Measurements from ENCODE around the gene TMED6.

Gene TMED6

DNA sequence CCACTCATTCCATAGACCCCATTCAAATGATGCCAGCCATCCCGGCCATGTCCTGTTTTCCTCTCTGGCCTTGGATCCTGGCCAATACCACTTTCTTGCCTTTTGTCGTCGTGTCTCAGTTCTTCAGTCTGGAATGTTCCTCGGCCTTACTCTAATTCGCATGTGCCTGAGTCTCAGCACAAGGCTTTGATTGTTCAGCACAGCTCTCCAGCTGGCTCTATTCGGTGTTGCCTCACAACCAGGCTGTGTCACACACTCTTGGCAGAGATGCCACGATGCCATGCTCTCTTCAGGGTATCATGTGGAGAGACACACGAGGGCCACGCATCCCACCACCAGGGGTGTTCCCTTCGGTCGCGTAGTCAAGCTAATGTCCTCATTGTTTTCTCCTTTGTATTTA is 42.3 kb downstream of the TMED6 start:
- ChIA-PET CTCF (no interaction called here), POLR2A (no interaction called here)
- no peak for DNase-seq (ENCODE audit: extremely low spot score)
- no peak for TF ChIP-seq ELF4 (IDR thresholded peaks at IDR 0.05)
- TF ChIP-seq, protein P1, sequence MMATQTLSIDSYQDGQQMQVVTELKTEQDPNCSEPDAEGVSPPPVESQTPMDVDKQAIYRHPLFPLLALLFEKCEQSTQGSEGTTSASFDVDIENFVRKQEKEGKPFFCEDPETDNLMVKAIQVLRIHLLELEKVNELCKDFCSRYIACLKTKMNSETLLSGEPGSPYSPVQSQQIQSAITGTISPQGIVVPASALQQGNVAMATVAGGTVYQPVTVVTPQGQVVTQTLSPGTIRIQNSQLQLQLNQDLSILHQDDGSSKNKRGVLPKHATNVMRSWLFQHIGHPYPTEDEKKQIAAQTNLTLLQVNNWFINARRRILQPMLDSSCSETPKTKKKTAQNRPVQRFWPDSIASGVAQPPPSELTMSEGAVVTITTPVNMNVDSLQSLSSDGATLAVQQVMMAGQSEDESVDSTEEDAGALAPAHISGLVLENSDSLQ (IDR thresholded peaks at IDR 0.05) = no peak
- TF ChIP-seq L3MBTL2 (conservative IDR thresholded peaks at IDR 0.05) = no peak
- no peak for TF ChIP-seq SUZ12 (IDR thresholded peaks at IDR 0.05)
- no peak for TF ChIP-seq ARNT (IDR thresholded peaks at IDR 0.05)
- no peak for TF ChIP-seq FOXM1 (IDR thresholded peaks at IDR 0.05; ENCODE audit: borderline replicate concordance)
- TF ChIP-seq LEF1 (IDR thresholded peaks at IDR 0.05; ENCODE audit: borderline replicate concordance) = no peak
- TF ChIP-seq ZNF384 (IDR thresholded peaks at IDR 0.05) = no peak
- TF ChIP-seq FOXA1 (IDR thresholded peaks at IDR 0.05) = no peak
- TF ChIP-seq NFRKB (IDR thresholded peaks at IDR 0.05) = no peak
- no peak for TF ChIP-seq HDGF (IDR thresholded peaks at IDR 0.05; ENCODE audit: borderline replicate concordance)
- no peak for TF ChIP-seq TARDBP (IDR thresholded peaks at IDR 0.05)
- no peak for TF ChIP-seq CTBP1 (IDR thresholded peaks at IDR 0.05; ENCODE audit: borderline replicate concordance)
- no peak for TF ChIP-seq BHLHE40 (IDR thresholded peaks at IDR 0.05; ENCODE audit: borderline replicate concordance)

DNA sequence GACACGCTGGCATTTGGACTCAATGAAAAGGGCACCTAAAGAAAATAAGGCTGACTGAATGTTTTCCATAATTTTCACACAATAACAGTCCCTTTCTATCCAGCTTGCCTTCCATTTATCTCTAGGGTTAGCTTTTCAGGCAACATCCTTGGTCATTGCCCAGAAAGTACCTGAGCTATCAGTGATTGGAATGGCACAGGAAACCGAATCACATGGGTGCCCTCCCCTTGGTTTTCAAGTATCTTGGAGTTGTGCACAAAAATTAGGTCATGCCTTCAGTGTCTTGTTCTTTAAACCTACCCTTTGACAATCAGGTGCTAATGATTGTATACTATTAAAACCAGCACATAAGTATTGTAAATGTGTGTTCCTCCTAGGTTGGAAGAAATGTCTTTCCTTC is 43.7 kb downstream of the TMED6 start:
- ChIA-PET CTCF (no interaction called here), POLR2A (no interaction called here)
- no peak for TF ChIP-seq FOXM1 (IDR thresholded peaks at IDR 0.05; ENCODE audit: borderline replicate concordance)
- no peak for TF ChIP-seq LEF1 (IDR thresholded peaks at IDR 0.05; ENCODE audit: borderline replicate concordance)
- no peak for TF ChIP-seq NFRKB (IDR thresholded peaks at IDR 0.05)
- TF ChIP-seq HDGF (IDR thresholded peaks at IDR 0.05; ENCODE audit: borderline replicate concordance) = no peak
- no peak for DNase-seq (ENCODE audit: extremely low spot score)

DNA sequence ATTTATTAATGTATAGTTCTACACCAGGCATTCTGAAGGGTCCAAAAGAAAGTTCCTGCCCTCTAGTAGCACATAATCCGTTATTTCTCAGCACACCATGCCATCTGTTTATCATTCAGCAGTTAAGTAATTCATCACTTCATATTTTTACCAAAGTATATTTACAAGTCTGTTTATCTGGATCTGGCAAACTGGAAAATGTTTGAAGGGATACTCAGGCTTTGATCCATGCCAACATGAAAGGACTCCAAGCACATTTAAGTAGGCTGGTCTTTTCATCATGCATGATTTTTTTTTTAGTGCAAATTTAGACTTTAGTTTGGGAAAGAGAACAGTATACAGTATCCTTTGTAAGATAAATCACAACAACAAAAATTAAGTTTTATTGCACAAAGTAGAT is 44.5 kb downstream of the TMED6 start:
- no peak for TF ChIP-seq NFRKB (IDR thresholded peaks at IDR 0.05)
- no peak for TF ChIP-seq LEF1 (IDR thresholded peaks at IDR 0.05; ENCODE audit: borderline replicate concordance)
- no peak for TF ChIP-seq HDGF (IDR thresholded peaks at IDR 0.05; ENCODE audit: borderline replicate concordance)
- no peak for TF ChIP-seq ARNT (IDR thresholded peaks at IDR 0.05)
- TF ChIP-seq ZNF384 (IDR thresholded peaks at IDR 0.05) = no peak
- no peak for TF ChIP-seq TARDBP (IDR thresholded peaks at IDR 0.05)
- TF ChIP-seq FOXM1 (IDR thresholded peaks at IDR 0.05; ENCODE audit: borderline replicate concordance) = no peak
- no peak for TF ChIP-seq FOXK2 (IDR thresholded peaks at IDR 0.05)
- no peak for TF ChIP-seq ELF4 (IDR thresholded peaks at IDR 0.05)
- no peak for TF ChIP-seq L3MBTL2 (conservative IDR thresholded peaks at IDR 0.05)
- no peak for TF ChIP-seq SP1 (IDR thresholded peaks at IDR 0.05)
- ChIA-PET CTCF (no interaction called here), POLR2A (no interaction called here)
- no peak for DNase-seq (ENCODE audit: extremely low spot score)

DNA sequence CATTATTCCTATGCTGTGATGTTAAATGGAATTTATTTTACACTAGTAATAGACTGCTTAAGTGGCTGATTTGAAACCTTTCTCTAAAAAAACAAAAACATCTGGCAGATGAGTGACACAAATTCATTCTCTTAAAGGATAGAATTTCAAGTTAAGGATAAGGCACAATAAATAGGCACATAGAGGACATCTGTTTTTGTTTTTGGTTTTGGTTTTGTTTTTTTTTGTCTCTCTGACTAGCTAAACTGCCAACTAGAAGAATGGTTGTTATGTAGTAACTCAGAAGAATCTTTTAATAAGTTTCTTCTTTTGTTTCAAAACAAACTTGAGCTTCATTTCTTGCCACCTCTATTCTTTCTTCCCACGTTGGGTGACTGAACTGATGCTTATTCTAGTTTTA is 45.6 kb downstream of the TMED6 start:
- no peak for TF ChIP-seq ARNT (IDR thresholded peaks at IDR 0.05)
- no peak for TF ChIP-seq ZNF384 (IDR thresholded peaks at IDR 0.05)
- no peak for TF ChIP-seq FOXA1 (IDR thresholded peaks at IDR 0.05)
- ChIA-PET CTCF (no interaction called here), POLR2A (no interaction called here)
- no peak for DNase-seq (ENCODE audit: extremely low spot score)

DNA sequence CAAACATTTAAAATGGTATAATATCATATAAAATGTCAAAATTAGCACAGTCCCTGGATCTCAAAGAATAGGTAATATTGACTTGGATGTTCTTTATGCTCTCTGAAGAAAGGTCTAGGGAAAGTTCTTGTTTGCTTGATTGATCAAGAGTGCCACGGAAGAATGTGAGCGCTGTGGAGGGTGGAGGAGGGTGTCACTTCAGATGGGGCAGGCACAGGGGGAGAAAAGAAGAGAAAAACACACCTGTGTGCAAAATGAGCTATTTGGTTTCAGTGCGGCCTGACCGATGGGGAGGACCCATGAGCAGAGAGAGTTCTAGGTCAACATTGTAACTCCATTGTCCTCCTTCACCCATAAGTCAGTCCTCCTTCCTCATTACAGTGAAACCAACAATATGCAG is 49.3 kb downstream of the TMED6 start:
- CTCF ChIA-PET = no interaction called here
- POLR2A ChIA-PET = no interaction called here
- DNase-seq (ENCODE audit: extremely low spot score) = no peak
- TF ChIP-seq SP1 (IDR thresholded peaks at IDR 0.05) (no peak), BHLHE40 (IDR thresholded peaks at IDR 0.05; ENCODE audit: borderline replicate concordance) (no peak), TARDBP (IDR thresholded peaks at IDR 0.05) (no peak), ELF4 (IDR thresholded peaks at IDR 0.05) (no peak), ARNT (IDR thresholded peaks at IDR 0.05) (no peak), FOXK2 (IDR thresholded peaks at IDR 0.05) (no peak), L3MBTL2 (conservative IDR thresholded peaks at IDR 0.05) (no peak)

DNA sequence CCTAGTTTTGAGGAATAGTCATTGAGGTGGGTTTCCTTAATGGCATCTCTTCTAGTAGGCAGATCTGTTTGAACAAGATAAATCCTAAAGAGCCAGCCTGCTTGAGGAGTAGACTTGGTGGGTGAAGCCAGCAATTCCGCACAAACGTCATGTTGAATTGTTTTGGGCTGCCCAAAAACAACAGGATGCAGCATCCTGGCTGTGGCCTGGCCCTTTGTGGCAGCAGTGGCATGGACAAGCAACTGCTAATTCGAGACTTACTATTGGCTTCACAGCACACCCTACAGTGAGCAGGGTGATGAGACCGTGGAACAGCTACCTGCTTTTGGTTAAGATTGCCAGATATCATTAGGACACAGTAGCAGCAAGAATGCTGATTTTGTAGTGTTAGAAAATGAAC is 49.7 kb downstream of the TMED6 start:
- TF ChIP-seq FOXM1 (IDR thresholded peaks at IDR 0.05; ENCODE audit: borderline replicate concordance) (no peak), BHLHE40 (IDR thresholded peaks at IDR 0.05; ENCODE audit: borderline replicate concordance) (no peak), SUZ12 (IDR thresholded peaks at IDR 0.05) (no peak), FOXK2 (IDR thresholded peaks at IDR 0.05) (no peak), LEF1 (IDR thresholded peaks at IDR 0.05; ENCODE audit: borderline replicate concordance) (no peak), L3MBTL2 (conservative IDR thresholded peaks at IDR 0.05) (no peak)
- TF ChIP-seq, protein P1 (IDR thresholded peaks at IDR 0.05) = no peak
- ChIA-PET CTCF (interaction anchor here (0.7 kb wide), 1 partner anchor 112 kb away, joined by 3 read pairs; no protein-coding TSS in a partner anchor), POLR2A (no interaction called here)
- DNase-seq (ENCODE audit: extremely low spot score) = no peak

DNA sequence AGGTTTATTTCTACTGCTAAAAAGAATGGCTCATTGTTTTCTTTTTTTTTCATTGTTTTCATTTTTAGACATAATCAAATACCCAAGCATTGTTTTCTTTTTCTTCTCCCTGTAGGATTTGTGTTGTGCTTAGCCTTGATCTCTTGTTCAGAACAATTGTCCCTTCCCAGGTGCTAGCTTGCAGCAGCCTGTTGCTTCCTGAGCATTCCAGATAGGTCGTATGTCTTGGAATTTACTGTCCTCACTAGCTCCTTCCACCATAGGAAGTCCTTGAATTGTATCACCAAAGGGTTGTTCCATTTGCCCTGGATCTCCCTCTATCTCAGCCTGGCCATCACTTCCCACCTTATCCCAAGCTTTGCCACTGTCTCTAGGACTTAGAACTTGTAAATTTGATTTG is 50.4 kb downstream of the TMED6 start:
- ChIA-PET POLR2A (no interaction called here), CTCF (interaction anchor here (0.7 kb wide), 1 partner anchor 111 kb away, joined by 3 read pairs; no protein-coding TSS in a partner anchor)
- no peak for DNase-seq (ENCODE audit: extremely low spot score)
- TF ChIP-seq FOXA1 (IDR thresholded peaks at IDR 0.05) = no peak
- TF ChIP-seq BHLHE40 (IDR thresholded peaks at IDR 0.05; ENCODE audit: borderline replicate concordance) = no peak
- TF ChIP-seq SUZ12 (IDR thresholded peaks at IDR 0.05) = no peak
- TF ChIP-seq TARDBP (IDR thresholded peaks at IDR 0.05) = no peak
- TF ChIP-seq ELF4 (IDR thresholded peaks at IDR 0.05) = no peak
- no peak for TF ChIP-seq FOXK2 (IDR thresholded peaks at IDR 0.05)
- TF ChIP-seq, protein P1 (IDR thresholded peaks at IDR 0.05) = no peak
- TF ChIP-seq LEF1 (IDR thresholded peaks at IDR 0.05; ENCODE audit: borderline replicate concordance) = no peak
- TF ChIP-seq CTBP1 (IDR thresholded peaks at IDR 0.05; ENCODE audit: borderline replicate concordance) = no peak
- TF ChIP-seq NFRKB (IDR thresholded peaks at IDR 0.05) = no peak
- TF ChIP-seq SP1 (IDR thresholded peaks at IDR 0.05) = no peak
- no peak for TF ChIP-seq FOXM1 (IDR thresholded peaks at IDR 0.05; ENCODE audit: borderline replicate concordance)
- TF ChIP-seq L3MBTL2 (conservative IDR thresholded peaks at IDR 0.05) = no peak
- TF ChIP-seq ARNT (IDR thresholded peaks at IDR 0.05) = no peak
- TF ChIP-seq ZNF384 (IDR thresholded peaks at IDR 0.05) = no peak

All from HEK293T (cell line).